ENCODE measurements around the gene TMEM116.

DNA sequence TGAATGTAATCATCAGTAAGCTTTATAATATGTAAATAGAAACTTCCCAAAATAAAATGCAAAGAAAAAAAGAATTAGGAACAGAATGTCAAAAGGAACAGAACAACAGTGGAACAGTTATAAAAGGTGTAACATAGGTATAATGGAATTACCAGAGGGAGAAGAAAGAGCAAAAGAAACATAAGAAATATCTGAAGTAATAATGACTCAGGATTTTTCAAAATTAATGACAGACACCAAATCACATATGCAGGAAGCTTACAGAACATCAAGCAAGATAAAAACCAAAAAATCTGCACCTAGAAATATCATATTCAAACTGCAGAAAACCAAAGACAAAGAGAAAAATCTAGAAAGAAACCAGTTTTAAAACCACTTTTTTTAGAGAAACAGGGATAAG is 36.1 kb downstream of the TMEM116 start:
- TF ChIP-seq, protein P1, sequence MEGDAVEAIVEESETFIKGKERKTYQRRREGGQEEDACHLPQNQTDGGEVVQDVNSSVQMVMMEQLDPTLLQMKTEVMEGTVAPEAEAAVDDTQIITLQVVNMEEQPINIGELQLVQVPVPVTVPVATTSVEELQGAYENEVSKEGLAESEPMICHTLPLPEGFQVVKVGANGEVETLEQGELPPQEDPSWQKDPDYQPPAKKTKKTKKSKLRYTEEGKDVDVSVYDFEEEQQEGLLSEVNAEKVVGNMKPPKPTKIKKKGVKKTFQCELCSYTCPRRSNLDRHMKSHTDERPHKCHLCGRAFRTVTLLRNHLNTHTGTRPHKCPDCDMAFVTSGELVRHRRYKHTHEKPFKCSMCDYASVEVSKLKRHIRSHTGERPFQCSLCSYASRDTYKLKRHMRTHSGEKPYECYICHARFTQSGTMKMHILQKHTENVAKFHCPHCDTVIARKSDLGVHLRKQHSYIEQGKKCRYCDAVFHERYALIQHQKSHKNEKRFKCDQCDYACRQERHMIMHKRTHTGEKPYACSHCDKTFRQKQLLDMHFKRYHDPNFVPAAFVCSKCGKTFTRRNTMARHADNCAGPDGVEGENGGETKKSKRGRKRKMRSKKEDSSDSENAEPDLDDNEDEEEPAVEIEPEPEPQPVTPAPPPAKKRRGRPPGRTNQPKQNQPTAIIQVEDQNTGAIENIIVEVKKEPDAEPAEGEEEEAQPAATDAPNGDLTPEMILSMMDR (tag by site-specific recombination; IDR thresholded peaks at IDR 0.05): no peak
- TF ChIP-seq, protein P2, sequence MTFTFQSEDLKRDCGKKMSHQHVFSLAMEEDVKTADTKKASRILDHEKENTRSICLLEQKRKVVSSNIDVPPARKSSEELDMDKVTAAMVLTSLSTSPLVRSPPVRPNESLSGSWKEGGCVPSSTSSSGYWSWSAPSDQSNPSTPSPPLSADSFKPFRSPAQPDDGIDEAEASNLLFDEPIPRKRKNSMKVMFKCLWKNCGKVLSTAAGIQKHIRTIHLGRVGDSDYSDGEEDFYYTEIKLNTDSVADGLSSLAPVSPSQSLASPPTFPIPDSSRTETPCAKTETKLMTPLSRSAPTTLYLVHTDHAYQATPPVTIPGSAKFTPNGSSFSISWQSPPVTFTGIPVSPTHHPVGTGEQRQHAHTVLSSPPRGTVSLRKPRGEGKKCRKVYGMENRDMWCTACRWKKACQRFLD (tag by site-specific recombination; IDR thresholded peaks at IDR 0.05): no peak
- TF ChIP-seq ZNF140 (tag by site-specific recombination; IDR thresholded peaks at IDR 0.05) (no peak), ZNF416 (tag by site-specific recombination; IDR thresholded peaks at IDR 0.05) (no peak), ZNF311 (tag by site-specific recombination; IDR thresholded peaks at IDR 0.05; ENCODE audit: borderline replicate concordance) (no peak)
- TF ChIP-seq, protein P3, sequence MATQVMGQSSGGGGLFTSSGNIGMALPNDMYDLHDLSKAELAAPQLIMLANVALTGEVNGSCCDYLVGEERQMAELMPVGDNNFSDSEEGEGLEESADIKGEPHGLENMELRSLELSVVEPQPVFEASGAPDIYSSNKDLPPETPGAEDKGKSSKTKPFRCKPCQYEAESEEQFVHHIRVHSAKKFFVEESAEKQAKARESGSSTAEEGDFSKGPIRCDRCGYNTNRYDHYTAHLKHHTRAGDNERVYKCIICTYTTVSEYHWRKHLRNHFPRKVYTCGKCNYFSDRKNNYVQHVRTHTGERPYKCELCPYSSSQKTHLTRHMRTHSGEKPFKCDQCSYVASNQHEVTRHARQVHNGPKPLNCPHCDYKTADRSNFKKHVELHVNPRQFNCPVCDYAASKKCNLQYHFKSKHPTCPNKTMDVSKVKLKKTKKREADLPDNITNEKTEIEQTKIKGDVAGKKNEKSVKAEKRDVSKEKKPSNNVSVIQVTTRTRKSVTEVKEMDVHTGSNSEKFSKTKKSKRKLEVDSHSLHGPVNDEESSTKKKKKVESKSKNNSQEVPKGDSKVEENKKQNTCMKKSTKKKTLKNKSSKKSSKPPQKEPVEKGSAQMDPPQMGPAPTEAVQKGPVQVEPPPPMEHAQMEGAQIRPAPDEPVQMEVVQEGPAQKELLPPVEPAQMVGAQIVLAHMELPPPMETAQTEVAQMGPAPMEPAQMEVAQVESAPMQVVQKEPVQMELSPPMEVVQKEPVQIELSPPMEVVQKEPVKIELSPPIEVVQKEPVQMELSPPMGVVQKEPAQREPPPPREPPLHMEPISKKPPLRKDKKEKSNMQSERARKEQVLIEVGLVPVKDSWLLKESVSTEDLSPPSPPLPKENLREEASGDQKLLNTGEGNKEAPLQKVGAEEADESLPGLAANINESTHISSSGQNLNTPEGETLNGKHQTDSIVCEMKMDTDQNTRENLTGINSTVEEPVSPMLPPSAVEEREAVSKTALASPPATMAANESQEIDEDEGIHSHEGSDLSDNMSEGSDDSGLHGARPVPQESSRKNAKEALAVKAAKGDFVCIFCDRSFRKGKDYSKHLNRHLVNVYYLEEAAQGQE (tag by site-specific recombination; IDR thresholded peaks at IDR 0.05): no peak
- TF ChIP-seq, protein P4, sequence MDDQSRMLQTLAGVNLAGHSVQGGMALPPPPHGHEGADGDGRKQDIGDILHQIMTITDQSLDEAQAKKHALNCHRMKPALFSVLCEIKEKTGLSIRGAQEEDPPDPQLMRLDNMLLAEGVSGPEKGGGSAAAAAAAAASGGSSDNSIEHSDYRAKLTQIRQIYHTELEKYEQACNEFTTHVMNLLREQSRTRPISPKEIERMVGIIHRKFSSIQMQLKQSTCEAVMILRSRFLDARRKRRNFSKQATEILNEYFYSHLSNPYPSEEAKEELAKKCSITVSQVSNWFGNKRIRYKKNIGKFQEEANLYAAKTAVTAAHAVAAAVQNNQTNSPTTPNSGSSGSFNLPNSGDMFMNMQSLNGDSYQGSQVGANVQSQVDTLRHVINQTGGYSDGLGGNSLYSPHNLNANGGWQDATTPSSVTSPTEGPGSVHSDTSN (CRISPR knock-in tag; IDR thresholded peaks at IDR 0.05): no peak

All from HEK293 (cell line).